Thyroid gland (tissue), 4 donors: ENCODE data around the gene CAMTA1.

Source experiments
- CTCF ChIP-seq, 6 experiments: fragments of 200-600 bp in 3 of 6; fragments of 450-650 bp in 3 of 6; sonication (generic) in 3 of 6; IDR thresholded peaks; one replicate each; pipeline ENCODE4 v1.5.1; 2016 to 2019; ENCODE audit warnings: antibody characterized with exemption in 6 of 6, mild to moderate bottlenecking in 2 of 6, inconsistent platforms in 1 of 6, moderate library complexity in 1 of 6
- POLR2A ChIP-seq, 2 donors: fragments of 450-650 bp; IDR thresholded peaks; one replicate each; pipeline ENCODE4 v1.6.1; 2017; ENCODE audit warnings: antibody characterized with exemption in 2 of 2, mild to moderate bottlenecking in 2 of 2, moderate library complexity in 1 of 2

DNA sequence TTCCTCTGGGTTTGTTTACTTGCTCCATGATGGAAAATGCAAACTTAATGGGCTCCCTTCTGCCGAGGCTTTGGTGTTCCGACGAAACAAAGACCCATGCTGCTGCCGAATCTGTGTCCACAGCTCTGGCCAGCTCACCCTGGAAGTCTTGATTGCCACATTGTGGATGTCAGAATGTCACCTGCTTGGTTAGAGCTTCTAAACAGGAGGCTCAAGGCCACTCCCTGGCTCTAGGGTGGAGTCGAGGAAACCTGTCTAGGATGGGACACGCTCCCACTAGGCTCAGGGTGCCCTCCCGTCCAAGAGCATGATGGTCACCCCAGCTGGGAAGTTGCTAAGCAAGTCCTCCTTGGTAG lies 706.5 kb downstream of the CAMTA1 start:
- TF ChIP-seq CTCF (IDR thresholded peaks at IDR 0.05) = no peak
- no peak for TF ChIP-seq POLR2A (IDR thresholded peaks at IDR 0.05)
